Retina (tissue), 1 donor: ENCODE results near the gene ITPKB.
"Not testable (repeated sequence)": the region's sequence is repeated elsewhere in the genome, so short reads cannot be mapped to it uniquely, and the experiment has no call there.

ENCODE experiments used
- DNase-seq: peaks from one replicate; pipeline ENCODE4 v3.0.0-alpha.2; 2016

The ITPKB gene

GRCh38 chr1:226648421-226648820 lies 90.7 kb downstream of the ITPKB start:
- no peak for DNase-seq

- DNase-seq: no peak
Measured at GRCh38 chr1:226647719-226648118, 91.4 kb downstream of the ITPKB start.

DNA sequence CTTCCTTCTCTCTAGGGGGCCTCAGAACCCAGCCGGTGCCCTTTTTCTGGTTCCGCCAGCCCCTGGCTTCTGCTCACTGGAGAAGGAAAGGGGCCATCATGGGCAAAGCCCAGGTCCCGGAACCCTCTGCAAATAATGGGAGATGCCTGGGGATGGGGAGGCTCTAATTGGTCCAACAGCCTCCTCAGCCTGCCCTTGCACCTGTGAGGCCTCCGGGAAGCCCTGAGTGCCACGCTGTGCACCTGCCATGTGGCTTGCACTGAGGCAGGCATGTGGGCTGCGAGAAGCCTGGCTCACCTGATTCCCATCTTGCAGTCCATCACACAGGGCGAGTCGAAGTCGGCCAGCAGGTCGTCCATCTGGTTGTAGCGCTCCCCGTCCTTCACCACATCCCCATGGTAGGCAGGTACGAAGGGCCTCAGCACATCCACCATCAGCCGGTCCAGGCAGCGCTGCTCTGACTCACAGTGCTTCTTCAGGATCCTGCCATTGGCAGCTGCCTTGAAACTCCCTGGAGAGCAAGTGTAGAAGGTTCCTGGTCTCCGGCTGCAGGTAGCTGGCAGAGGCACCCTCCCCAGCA lies 92.1 kb downstream of the ITPKB start:
- DNase-seq: no peak

- DNase-seq: no peak
Measured at GRCh38 chr1:226646026-226646869, 92.8 kb downstream of the ITPKB start.

DNA sequence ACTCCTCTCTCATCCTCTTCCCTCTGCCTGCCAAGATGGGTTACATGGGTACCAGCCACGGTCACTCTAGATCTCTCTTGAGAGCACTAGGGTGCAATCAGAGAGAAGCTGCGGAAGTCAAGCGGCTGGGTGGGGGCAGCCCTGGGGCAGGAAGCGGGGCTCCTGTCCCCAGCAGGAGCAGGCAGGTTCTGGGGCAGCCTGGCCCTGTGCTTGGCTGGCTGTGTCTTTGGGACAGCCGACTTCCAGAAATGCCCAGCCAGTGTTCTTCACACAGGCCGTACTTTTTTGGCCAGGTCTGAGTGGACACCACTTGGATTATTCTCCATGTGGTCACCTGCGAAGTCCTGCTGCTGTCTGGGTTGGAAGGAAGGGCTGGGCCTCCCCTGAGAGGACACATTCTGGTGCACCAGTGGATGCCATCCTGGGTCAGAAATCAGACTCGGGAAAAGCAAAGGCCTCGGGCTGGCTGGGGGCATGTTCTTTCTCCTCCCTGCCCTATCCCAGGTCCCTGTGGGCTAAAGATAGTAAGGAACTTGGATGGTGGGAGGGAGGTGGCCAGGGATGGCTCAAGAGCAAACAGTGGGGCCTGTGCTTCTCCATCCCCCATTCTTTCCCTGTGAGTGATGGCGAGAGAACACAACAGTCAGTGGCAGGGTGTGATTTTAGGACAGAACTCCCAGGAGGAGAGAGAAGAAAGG lies 93.7 kb downstream of the ITPKB start:
- DNase-seq: no peak

GRCh38 chr1:226644541-226645176 lies 94.4 kb downstream of the ITPKB start:
- DNase-seq: no peak

DNA sequence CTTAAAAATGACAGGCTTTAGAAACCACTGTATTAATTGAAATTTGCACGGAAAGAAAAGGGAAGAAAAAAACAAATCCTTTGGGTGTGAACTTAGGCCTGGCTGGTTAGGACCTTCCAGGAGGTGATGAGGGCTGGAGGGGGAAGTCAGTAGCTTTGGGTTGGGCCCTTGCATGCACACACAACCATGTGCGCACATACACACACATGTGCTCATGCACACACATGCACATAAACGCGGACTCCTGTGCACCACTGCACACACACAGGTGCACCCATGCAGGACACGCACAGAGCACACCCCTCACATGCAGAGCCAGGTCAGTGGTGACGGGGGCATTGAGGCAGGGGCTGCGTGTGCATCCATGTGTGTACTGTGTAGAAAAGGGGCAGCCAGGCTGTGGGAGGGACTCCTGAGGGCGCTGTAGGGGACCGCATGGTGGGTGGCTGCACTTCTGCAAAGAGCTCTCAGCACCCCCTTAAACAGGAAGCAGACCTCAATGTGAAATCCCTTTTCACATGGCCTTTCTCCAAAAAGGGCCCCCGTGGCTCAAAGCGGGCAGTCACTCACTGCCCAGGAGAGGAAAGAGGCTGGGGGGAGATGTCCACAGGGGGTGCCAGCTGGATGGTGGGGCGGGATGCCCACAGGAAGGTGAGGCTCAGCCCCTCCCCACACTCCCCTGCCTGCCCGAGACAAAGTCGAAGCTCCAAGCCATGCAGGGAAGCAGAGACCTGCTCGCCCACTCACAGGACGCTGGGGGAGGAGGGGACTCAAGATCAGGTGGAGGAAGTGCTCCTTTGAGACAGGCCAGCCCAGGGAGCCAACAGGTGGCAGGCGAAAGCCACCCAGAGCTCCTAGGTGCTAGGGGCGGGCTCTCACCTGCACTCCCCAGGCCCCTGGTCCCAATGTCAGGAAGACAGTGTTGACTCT lies 95.2 kb downstream of the ITPKB start:
- DNase-seq: no peak

GRCh38 chr1:226643177-226643576 lies 95.9 kb downstream of the ITPKB start:
- no peak for DNase-seq

- no peak for DNase-seq
Measured at GRCh38 chr1:226642421-226642820, 96.7 kb downstream of the ITPKB start.

DNA sequence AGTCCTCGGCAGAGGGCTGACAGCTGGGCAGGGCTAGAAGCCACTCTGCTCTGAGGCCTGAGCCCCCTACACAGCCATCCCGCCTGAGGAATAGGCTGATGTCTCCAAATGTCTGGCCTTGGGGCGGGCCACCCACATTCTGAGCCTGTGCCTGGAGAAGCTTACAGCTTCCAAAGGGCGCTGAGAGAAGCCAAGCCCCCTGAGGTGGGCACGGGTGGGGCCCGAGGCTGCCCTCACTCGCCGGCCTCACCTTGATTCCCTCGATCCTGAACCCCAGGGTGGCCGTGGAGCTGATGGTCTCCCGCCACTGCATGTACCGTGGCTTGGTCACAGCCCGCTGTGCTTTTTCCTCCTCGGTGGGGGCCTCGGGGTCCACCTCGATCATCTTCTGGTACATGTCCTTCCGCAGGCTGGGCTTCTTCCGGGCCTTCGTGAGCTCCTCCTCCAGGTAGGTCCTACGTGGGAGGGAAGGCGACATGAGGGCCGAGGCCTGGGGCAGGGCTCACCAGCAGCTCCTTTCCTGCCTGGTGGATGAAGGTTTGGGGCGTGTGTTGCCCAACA lies 97.3 kb downstream of the ITPKB start:
- no peak for DNase-seq

DNA sequence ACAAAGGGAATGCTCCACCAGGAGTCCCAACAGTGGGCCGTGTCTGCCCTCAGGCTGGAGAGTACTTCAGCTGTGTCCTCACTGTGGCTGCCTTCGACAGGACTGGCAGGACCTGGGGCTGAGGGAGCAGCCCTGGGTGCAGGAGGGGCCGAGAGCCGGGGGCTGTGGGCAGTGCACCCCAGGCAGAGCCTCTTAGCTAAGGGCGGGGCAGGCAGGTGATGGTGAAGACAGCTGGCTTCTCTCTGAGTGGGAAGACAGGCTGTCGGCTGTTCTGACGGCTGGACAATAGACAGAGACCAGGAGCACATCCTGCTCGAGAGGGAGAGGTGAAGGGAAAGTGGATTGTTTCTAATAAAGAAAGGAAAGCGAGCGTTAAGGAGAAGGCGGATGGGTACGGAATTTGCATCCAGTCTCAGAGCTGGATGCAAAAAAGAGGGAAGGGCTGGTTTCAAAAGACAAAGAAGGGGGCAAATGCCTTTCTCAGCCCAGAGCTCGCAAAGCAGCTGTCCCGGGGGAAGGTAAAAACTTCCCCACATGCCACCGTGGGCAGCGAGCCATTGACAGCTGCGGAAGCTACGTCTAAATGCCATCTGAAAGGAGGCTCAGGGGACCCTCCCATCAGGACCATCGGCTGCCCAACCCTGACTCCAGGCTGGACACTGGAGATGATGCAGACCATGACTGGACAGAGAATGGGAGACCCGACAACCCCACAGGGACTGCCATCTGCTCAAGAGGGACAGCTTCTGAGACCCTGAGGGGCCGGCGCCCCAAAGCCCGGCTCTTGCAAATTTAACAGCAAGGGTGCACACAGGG lies 98.6 kb downstream of the ITPKB start:
- DNase-seq: no peak

DNA sequence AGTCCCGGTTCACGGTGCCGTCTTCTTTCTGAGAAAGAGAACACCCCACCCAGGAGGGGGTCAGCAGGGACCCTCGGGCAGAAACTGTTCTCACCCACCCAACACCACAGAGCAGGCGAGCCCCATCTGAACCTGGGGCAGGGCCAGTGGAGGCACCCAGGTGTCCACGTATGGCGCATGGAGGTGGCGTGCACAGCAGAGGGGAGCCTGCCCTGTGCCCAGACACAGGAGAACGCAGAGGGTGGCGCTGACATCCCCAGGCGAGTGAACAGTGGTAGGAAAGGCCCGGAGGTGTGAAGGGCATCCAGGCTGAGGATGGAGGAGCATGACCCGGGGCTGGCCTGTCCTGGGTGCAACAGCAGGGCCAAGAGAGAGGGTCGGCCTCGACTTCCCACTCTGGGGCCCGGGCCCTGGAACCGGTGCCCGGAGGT lies 99.4 kb downstream of the ITPKB start:
- DNase-seq: no peak

- DNase-seq: not testable (repeated sequence)
Measured at GRCh38 chr1:226639206-226639605, 99.9 kb downstream of the ITPKB start.

GRCh38 chr1:226638608-226639007 lies 100.5 kb downstream of the ITPKB start:
- DNase-seq: no peak

- no peak for DNase-seq
Measured at GRCh38 chr1:226638001-226638601, 101.0 kb downstream of the ITPKB start.

DNA sequence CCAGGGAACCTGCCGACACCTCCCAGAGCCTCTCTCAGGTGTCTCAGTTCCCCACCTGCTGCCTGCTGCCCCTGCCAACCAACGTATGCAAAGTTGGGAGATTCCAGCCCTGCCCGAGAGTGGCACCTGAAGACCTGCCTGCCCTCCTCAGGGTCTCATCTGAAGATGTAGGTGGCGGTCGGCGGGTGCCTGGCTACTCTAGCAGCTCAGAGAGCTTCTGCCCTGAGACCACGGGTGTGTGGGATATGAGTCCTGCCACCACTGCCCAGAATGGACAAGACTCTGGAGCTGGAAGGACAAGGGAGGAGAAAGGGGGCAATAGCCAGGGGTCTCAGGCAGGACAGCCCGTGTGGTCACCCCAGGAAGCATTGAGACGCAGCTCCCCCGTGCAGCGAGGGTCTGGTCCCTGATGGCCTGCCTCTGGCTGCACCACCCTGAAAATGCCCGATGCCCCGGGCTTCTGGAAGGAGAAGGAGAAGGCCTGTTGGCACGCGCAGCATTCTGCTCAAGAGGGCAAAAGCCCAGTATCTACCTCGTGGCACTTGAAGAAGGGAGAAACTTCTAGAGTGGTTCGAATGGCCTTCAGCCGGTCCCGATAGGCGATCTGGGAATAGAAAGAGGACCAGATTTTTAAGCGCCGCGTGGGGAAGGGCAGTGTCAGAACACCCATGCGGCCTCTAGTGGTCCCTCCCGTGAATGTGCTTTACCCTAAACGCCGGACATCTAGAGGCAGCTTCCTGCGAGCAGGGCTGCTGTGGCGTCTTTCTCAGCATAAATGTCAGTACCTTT lies 101.7 kb downstream of the ITPKB start:
- no peak for DNase-seq

DNA sequence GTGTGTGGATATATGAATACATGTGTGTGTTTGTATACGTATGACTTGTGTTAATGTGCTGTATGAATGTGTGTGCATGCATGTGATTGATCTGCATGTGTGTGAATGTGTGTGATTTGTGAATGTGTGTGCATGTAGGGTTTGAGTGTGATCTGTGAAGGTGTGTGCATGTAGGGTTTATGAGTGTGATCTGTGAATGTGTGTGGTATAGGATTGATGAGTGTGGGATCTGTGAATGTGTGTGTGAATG lies 102.3 kb downstream of the ITPKB start:
- DNase-seq: no peak

GRCh38 chr1:226635456-226635941 lies 103.6 kb downstream of the ITPKB start:
- no peak for DNase-seq

DNA sequence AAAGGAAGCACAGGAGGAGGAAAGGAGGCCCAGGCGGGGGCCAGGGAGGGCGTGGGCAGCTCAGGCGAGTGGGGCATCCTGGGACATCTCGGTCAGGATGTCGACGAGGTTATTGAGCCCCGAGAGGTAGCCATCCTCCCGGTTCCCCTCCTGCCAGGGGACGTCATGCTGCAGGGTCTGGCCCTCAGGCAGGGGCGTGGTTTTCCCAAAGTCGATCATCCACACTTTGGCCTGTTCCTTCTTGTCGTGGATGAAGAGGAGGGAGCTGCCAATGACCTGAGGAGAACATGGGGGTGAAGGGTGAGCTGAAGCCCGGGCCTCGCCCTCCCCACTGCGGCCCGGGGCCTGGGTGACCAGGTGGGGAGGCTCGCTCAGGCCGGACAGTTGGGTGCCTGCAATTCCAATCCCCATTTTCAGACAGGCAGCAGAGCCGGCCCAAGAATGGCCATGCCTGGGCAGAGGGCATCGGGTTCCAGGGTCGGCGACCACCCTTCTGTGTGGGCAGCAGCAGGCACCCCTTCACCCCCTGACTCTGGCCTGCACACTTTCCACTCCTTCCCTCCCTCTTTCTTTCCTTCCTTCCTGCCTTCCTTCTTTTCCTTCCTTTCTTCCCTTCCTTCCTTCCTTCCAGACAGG lies 104.4 kb downstream of the ITPKB start:
- no peak for DNase-seq
